Measurements from ENCODE around the gene TBATA. TPM values are rescaled to one million over a fixed set of nuclear protein-coding genes. Genes with fewer than 3 reads are reported as not detected.

The TBATA gene, protein sequence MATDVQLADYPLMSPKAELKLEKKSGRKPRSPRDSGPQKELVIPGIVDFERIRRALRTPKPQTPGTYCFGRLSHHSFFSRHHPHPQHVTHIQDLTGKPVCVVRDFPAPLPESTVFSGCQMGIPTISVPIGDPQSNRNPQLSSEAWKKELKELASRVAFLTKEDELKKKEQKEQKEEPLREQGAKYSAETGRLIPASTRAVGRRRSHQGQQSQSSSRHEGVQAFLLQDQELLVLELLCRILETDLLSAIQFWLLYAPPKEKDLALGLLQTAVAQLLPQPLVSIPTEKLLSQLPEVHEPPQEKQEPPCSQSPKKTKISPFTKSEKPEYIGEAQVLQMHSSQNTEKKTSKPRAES
- total RNA-seq = not detected in 2 replicates

DNA sequence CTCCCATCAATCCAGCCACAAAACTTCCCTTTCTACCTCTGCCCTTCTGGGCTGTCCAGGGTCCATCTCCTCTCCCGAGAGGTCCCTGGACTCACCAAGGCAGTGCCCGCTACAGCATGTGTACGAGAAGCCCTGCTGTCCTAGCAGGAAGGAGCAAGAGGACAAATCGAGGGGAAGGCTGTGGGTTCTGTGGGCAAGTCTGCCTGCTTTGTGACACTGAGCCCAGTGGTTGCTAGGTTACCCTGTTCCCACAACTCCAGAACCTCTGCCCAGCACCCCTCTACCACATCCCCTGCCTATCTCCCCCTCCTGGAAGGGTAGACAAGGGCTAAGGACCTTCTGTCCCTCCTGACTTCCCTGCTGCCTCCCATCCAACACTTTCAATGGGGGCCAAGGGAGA is at the start of gene TBATA:
TSS of gene TBATA (minus strand) at position 188 of the 400 bp plus-strand sequence. CDS start 1,998 bp downstream, outside the sequence.

DNA sequence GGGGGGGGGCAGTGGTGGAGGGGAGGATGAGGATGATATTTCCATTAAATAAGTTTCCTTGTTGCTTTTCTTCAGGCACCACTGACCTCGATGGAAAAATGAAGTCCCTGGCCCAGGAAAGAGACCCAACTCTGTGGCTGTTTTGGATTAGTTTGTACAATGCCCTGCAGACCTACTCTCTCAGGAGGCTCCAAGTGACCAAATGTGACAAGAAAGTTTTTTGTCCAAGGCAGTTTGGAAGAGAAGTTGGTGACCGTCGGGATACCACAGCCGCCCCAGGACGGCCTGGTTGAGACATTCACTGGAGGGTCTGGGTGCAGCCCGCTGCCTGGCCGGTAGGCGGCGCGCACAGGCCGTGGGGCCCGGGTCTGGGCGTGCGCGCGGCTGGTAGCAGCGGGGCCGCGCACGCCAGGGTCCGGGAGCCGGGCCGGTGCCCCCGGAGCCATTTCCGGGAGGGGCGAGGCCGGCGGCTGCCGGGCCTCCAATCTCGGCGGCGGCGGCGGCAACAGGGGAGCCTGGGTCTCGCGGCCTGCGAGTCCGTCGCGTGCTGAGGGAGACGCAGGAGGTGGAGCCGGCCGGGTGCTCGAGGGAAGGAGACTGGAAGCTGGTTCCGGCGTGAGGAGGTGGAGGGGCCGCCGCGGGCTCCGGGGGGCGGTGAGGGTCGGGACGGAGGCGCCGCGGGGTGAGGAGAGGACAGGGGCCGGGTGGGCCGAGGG is 30.5 kb upstream of the TBATA start, which contains the start of gene SGPL1:
TSS of gene SGPL1 (plus strand) at position 445 of the 716 bp plus-strand sequence. CDS start 906 bp downstream, outside the sequence.

Small RNA genes lying within 50 kb of the gene (small RNA-seq; reads per million reads assigned to genes)
- not detected for gene RPS26P40

Other genes with a start within 250 kb of the TBATA start
- not detected in 2 replicates for gene PRF1, start 182.6 kb downstream of the TBATA start, total RNA-seq
- not detected in 2 replicates for gene ADAMTS14, start 112.9 kb downstream of the TBATA start, total RNA-seq
- gene SGPL1, start 30.6 kb upstream of the TBATA start, total RNA-seq = 19.1 and 23.0 TPM in 2 replicates
- gene PCBD1, start 103.2 kb upstream of the TBATA start, total RNA-seq = 32.7 and 64.5 TPM in 2 replicates

Data from thoracic aorta endothelial cell (primary cell).